IPS-18c (cell line): ENCODE data around the gene LCE1A.

Experiments used
- H3K4me3 ChIP-seq: 2 replicates; pipeline ENCODE4 v1.7.0; 2013; ENCODE audit warnings: low read depth, mild to moderate bottlenecking, low read length, moderate library complexity; ENCODE audit not compliant: insufficient read depth
- H3K9me3 ChIP-seq: one replicate; pipeline ENCODE4 v1.6.1; 2013; ENCODE audit warnings: mild to moderate bottlenecking, low read length, moderate library complexity; ENCODE audit not compliant: control insufficient read depth, insufficient read depth

Gene LCE1A

DNA sequence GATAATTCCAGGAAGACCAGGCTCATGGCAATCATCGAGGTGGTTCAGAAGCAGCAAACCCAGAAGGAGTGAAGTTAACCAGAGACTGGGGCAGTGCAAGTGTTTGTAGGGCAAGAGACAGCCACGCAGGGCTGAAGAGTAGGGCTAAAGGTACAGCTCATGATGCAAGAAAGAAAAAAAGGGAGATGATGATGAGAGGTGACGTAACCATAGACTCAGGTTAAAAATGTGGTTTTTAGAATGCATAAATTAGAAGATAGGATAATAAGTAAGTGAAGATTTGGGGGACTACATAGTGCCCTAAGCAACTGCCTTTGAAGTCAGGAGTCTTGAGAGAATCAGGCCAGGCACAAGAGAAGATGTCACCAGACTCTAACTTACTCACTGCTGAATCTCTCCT is 32.9 kb downstream of the LCE1A start:
- Histone ChIP-seq H3K9me3 (peaks cover 2% of the 10 kb centered on the region), H3K4me3 (no peak overlapping the region)

DNA sequence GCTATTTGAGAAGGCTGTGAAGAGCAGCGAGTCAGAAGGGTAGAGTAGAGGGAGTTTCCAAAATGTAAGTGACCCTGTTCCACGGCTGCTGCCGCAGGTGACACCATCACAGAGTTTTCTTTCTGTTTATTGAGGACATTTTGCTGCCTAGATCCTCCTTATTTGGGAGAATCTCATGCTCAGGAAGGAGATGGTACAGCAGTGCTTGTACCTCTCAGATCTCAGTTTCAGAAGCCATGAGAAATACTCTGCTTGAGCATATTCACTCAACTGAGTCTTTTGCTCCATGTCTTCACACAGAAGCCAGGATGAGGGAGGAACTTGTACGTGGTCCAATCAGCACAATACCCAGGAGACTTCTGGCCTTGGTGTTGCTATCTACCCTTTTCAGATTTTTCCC is 34.1 kb downstream of the LCE1A start:
- no peaks in the 10 kb centered on the region for H3K9me3 ChIP-seq
- H3K4me3 ChIP-seq = no peak overlapping the region

DNA sequence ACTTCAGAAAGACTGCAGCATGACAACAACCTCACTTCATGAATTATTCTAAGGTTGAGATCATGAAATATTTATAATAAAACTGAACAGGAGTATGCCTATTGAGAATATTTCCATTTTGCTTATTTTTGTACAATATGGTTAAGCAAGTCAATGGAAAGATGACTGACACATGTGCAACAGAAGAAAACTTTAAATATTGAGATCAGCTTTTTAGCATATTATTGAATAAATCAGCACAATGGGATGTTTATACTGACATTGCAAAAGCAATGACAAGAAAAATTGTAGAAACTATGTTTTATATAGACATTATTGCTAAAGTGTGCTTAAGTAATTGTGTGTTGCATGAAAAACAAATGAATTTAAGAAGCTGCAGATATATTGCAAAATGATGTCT is 37.2 kb downstream of the LCE1A start:
- no peak overlapping the region for H3K4me3 ChIP-seq

DNA sequence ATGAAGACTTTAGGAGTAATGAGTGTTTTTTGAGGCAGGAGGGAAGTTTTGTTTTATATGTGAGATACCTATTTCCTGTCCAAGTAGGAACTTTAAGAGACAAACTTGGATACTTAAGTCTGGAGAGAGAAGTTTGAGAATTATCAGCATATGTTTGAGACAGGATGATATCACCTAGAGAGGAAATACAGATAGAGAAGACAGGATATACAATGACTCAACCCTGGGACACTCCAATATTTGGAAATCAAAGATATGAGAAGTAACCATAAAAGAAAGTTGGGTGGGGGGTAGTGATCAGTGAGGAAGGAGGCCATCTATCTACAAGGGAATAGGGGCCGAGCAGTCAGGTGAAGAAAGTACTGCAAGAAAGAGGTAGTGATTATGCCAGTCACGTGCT is 39.0 kb downstream of the LCE1A start:
- Histone ChIP-seq H3K9me3 (no peaks in the 10 kb centered on the region), H3K4me3 (no peak overlapping the region)

More for the DNA sequence above, 37.2 kb downstream of the LCE1A start:
- no peaks in the 10 kb centered on the region for H3K9me3 ChIP-seq

DNA sequence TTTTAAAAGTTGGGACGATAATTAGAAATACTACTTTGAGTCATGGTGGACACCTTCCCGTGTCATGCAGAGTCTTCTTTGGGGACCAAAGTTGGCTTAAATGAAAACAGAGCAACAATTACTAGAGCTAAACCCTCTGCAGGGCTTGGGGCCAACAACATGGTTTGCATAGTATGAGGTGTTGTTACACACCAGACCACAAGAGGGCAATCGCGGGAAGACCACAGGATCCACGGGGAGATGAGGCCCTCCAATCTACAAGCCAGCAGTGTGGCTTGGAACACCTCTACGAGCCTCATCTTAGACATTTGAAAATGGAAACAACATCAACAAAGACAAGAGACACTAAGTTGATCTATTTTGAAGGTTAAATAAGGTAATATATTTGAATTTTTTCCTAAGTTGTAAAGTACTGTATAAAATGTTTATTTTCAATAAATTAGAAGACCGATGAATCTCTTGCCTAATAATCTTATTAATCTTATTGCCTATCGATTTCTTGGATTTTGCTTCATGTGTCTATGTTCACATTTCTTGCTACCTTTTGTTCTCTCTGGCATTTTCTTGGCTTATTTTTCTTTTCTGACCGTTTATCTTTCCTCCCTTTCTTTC is 42.6 kb downstream of the LCE1A start:
- Histone ChIP-seq H3K4me3 (no peak overlapping the region), H3K9me3 (no peaks in the 10 kb centered on the region)

DNA sequence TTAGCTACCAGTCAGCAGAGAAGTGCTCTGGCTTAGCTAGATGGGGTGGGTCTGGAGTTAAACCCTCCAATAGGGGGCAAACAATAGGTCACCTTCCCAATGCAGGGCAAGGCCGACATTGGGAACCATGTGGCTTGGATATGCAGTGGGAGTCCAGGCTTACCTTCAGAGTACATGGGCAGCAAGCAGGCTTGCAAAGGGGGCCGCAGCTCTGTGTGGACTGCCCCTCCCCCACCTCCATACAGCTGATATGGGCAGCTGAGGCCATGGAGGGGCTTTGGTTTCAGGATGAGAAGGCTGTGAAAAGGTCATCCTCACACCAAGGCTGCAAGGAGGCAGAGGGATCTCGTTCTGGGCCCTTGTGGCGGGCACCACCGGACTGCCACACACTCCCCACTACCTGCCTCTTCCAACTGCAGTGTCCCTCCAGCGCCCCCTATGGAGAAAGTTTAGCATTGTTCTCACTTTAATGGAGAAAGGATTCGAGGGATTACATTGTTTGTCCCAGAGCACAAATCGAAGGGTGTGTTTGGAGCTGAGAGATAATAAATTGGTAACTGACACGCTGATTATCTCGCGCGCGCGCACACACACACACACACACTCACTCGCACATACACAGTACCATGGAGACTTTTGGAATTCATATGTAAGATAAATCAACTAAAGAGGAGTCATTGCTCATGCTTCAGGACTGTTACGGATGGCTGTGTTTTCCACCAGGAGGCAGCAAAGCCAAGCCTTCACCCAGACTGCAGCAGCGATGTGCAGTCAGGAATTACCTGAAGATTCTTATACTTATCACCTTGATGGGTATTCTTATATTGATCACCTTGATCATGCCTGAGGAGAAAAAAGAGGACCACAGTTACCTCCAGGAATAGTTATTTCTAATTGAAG is 43.8 kb downstream of the LCE1A start:
- Histone ChIP-seq H3K4me3 (no peak overlapping the region), H3K9me3 (no peaks in the 10 kb centered on the region)

DNA sequence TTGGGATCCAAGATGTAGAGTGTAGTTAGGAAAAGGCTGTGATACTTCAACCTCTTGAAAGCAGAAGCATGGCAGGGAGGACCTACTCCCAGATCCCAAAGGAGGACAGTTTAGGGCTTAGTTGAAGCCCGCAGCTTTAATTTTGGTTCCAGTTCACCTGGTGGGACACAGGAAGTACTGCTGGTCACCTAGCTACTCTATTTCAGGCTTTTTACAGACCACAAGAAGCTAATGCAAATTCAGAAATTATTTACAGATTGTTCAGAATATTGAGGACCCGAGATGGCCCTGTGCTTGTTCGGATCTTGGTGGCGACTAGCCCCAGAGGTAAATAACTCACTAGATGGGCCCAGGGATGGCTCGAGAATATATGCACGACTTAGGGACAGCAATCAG is 44.5 kb downstream of the LCE1A start:
- H3K4me3 ChIP-seq = no peak overlapping the region
- H3K9me3 ChIP-seq = no peaks in the 10 kb centered on the region

DNA sequence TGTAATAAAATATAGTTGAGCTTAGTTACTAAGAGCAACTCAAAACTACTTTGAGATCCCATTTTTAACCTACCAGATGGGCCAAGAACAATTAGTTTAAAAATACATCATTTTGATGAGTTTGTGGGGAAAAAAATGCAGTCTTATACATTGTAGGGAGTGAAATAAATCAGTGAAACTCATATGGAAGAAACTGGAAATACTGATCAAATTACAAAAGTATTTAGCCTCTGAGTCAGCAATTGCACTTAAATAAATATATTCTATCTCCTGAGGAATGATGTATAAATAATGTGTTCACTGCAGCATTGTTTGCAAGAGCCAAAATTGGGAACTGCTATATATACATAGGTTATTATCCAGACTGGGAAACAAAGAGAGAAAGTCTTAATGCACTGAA is 46.2 kb downstream of the LCE1A start:
- H3K9me3 ChIP-seq = no peaks in the 10 kb centered on the region
- no peak overlapping the region for H3K4me3 ChIP-seq

DNA sequence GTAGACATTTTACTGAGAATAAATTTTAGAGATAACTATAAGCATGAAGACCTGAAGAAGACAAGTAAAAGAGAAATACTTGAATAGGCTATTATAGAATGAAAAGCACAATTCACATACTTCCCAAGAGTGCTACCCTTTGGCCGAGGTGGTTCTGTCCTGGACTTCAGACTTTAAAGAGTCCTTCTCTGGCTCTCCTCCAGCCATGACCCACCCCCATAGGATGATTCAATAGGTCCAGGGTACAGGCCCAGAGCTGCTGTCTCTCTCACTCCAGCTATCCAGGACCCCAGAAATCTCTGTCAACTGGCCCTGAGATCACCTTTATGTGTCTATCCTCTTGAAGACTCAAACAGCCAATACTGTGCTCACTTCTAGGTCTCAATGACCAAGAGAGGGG is 49.6 kb downstream of the LCE1A start:
- peaks cover 3% of the 10 kb centered on the region for H3K9me3 ChIP-seq
- H3K4me3 ChIP-seq = no peak overlapping the region
